Measurements from ENCODE around the gene PAAF1.

The PAAF1 gene

DNA sequence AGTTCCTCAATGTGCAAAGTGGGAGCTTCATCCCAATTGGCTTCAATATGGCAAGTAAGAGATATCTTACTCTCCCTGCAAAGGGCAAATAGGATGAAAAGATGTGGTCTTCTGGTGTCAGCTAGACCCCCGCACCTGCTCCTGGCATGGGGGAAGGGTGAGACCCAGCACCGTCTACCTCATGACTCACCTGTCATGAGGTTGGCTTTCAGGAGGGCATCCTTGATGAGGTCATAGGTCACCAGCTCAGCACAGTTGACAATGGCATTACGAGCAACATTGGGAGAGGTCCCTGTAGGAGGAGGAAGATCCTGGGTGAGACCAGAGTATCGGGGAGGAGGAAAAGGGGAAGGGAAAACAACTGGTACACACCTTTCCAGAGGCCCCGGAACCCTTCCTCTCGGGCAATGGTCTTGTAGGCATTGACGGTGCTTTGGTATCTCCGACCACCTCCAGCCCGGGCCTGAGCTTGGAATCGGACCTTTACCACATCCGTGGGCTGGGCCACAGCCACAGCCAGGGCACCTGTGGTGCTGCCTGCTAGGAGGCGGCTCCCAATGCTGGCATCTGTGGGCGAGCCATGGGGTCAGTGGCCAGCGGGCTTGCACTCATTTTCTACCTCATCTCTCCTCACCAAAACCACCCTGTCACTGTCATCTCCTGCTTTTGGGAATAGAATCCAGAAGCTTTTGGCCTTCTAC, 99.8 kb downstream of the PAAF1 start:
- Histone ChIP-seq H3K4me2 (ENCODE audit: low read length) (no peak overlapping the region; the same call in 1 of the 2 replicates), H3K9me2 (replicated peaks; ENCODE audit: control insufficient read depth, low read length) (no peaks in the 10 kb centered on the region), H3K79me2 (ENCODE audit: control insufficient read depth, low read length) (peaks cover 46% of the 10 kb centered on the region), H3K36me3 (ENCODE audit: control insufficient read depth, low read length) (peaks cover 78% of the 10 kb centered on the region), H3F3A (ENCODE audit: control insufficient read depth, insufficient read depth) (peaks cover 87% of the 10 kb centered on the region), H3K9me3 (ENCODE audit: control insufficient read depth, insufficient read depth, low read length) (no peaks in the 10 kb centered on the region), H3K27ac (ENCODE audit: low read depth, low read length) (no peak overlapping the region), H3K4me3 (ENCODE audit: low read length) (no peak overlapping the region), H3K4me1 (ENCODE audit: control insufficient read depth, low read length) (peaks cover 73% of the 10 kb centered on the region), H3K27me3 (ENCODE audit: control insufficient read depth, low read length) (no peaks in the 10 kb centered on the region), H4K20me1 (ENCODE audit: control insufficient read depth, insufficient read depth, low read depth, low read length) (peaks cover 48% of the 10 kb centered on the region)
- TF ChIP-seq, protein P1, sequence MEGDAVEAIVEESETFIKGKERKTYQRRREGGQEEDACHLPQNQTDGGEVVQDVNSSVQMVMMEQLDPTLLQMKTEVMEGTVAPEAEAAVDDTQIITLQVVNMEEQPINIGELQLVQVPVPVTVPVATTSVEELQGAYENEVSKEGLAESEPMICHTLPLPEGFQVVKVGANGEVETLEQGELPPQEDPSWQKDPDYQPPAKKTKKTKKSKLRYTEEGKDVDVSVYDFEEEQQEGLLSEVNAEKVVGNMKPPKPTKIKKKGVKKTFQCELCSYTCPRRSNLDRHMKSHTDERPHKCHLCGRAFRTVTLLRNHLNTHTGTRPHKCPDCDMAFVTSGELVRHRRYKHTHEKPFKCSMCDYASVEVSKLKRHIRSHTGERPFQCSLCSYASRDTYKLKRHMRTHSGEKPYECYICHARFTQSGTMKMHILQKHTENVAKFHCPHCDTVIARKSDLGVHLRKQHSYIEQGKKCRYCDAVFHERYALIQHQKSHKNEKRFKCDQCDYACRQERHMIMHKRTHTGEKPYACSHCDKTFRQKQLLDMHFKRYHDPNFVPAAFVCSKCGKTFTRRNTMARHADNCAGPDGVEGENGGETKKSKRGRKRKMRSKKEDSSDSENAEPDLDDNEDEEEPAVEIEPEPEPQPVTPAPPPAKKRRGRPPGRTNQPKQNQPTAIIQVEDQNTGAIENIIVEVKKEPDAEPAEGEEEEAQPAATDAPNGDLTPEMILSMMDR (IDR thresholded peaks at IDR 0.05; ENCODE audit: low read depth, low read length, poor library complexity, severe bottlenecking): no peak
- no peak for TF ChIP-seq EZH2phosphoT487 (IDR thresholded peaks at IDR 0.05; ENCODE audit: borderline replicate concordance, low read length)

DNA sequence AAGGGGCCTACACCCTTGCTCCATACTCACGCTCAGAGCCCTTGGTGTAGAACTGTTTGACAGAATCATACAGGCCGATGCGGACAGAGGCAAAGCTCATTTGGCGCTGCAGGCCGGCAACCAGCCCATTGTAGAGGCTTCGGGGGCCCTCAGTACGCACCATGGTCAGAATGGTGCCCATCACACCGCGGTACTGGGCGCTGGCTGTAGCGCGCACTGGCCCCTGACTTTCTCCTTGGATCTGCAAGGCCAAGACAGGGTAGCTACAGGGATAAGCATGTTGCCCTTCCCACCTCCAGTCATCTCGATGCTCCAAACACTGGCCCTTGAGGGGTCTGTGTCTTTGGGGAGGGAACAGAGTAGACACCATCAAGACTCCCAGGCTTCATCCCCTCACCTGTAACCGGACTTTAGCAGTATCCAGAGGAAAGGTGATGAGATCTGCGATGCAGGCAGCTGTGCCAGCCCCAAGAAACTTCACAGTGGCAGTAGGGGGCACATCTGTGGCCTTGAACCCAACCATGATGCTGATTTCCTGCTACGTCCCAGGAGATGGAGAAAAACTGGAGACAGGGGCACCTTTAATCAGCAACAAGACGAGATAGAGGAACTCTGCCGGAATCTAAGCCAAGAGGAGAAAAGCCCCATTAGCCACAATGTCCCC, 101.2 kb downstream of the PAAF1 start:
- H3K4me1 ChIP-seq (ENCODE audit: control insufficient read depth, low read length): peaks cover 62% of the 10 kb centered on the region
- H3K9me2 ChIP-seq (replicated peaks; ENCODE audit: control insufficient read depth, low read length): no peaks in the 10 kb centered on the region
- H3K27ac ChIP-seq (ENCODE audit: low read depth, low read length): peak overlapping the region; percentile 95; the same call in 1 of the 2 replicates
- H3K4me2 ChIP-seq (ENCODE audit: low read length): peak overlapping the region; percentile 41; the same call in 1 of the 2 replicates
- H3K4me3 ChIP-seq (ENCODE audit: low read length): no peak overlapping the region
- H3K79me2 ChIP-seq (ENCODE audit: control insufficient read depth, low read length): peaks cover 59% of the 10 kb centered on the region
- H3K27me3 ChIP-seq (ENCODE audit: control insufficient read depth, low read length): no peaks in the 10 kb centered on the region
- H4K20me1 ChIP-seq (ENCODE audit: control insufficient read depth, insufficient read depth, low read depth, low read length): peaks cover 52% of the 10 kb centered on the region
- H3K36me3 ChIP-seq (ENCODE audit: control insufficient read depth, low read length): peaks cover 88% of the 10 kb centered on the region
- no peak for TF ChIP-seq EZH2phosphoT487 (IDR thresholded peaks at IDR 0.05; ENCODE audit: borderline replicate concordance, low read length)
- TF ChIP-seq, protein P1 (IDR thresholded peaks at IDR 0.05; ENCODE audit: low read depth, low read length, poor library complexity, severe bottlenecking): no peak
- no peaks in the 10 kb centered on the region for H3K9me3 ChIP-seq (ENCODE audit: control insufficient read depth, insufficient read depth, low read length)
- H3F3A ChIP-seq (ENCODE audit: control insufficient read depth, insufficient read depth): peaks cover 84% of the 10 kb centered on the region

DNA sequence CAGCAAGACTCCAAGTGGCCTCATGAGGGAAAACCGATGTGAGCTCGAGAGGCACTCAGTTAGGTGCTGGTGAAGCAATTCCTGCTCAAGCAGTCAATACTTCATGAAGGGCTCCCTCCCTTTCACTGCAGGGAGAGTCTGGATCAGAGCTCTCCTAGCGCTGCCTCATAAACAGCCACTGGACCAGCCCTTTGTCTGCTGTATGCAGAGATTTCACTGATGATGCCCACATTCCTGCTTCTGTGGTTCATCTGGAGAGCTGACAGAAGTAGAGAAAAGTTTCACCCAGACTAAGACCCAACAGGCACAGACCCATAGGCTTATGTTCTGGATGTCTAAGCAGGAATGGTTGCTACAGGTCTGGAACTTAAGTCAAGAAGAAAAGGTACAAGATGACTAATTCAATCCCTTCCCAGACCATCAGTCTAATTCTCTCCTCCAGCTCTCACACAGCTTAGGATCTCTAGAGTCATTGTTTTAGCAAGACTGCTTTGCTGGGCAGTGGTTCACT, 101.8 kb downstream of the PAAF1 start:
- no peak for TF ChIP-seq EZH2phosphoT487 (IDR thresholded peaks at IDR 0.05; ENCODE audit: borderline replicate concordance, low read length)
- TF ChIP-seq, protein P1 (IDR thresholded peaks at IDR 0.05; ENCODE audit: low read depth, low read length, poor library complexity, severe bottlenecking): no peak
- no peaks in the 10 kb centered on the region for H3K9me2 ChIP-seq (replicated peaks; ENCODE audit: control insufficient read depth, low read length)
- H3K27ac ChIP-seq (ENCODE audit: low read depth, low read length): peak overlapping the region; percentile 95
- peak overlapping the region; percentile 14; the same call in 1 of the 2 replicates for H3K4me3 ChIP-seq (ENCODE audit: low read length)
- peaks cover 62% of the 10 kb centered on the region for H3K79me2 ChIP-seq (ENCODE audit: control insufficient read depth, low read length)
- H3F3A ChIP-seq (ENCODE audit: control insufficient read depth, insufficient read depth): peaks cover 78% of the 10 kb centered on the region
- no peaks in the 10 kb centered on the region for H3K9me3 ChIP-seq (ENCODE audit: control insufficient read depth, insufficient read depth, low read length)
- no peaks in the 10 kb centered on the region for H3K27me3 ChIP-seq (ENCODE audit: control insufficient read depth, low read length)
- peaks cover 52% of the 10 kb centered on the region for H4K20me1 ChIP-seq (ENCODE audit: control insufficient read depth, insufficient read depth, low read depth, low read length)
- H3K4me1 ChIP-seq (ENCODE audit: control insufficient read depth, low read length): peaks cover 63% of the 10 kb centered on the region
- peaks cover 88% of the 10 kb centered on the region for H3K36me3 ChIP-seq (ENCODE audit: control insufficient read depth, low read length)
- H3K4me2 ChIP-seq (ENCODE audit: low read length): peak overlapping the region; percentile 41

All from DOHH2 (cell line).